GM13977 (cell line): Measurements from ENCODE around the gene LRRC25.

Source experiments
- DNase-seq: peaks from one replicate; pipeline ENCODE4 v3.0.0; 2012; ENCODE audit warnings: low spot score
- CTCF ChIP-seq: IDR thresholded peaks from 2 replicates; pipeline ENCODE4 v1.5.1; 2012; ENCODE audit warnings: mild to moderate bottlenecking, control low read depth; ENCODE audit not compliant: insufficient read depth; ENCODE audit errors: extremely low read depth, missing control alignments
- in situ Hi-C: fragments of 300-500 bp; cut with MboI; formaldehyde crosslinking; loops from one replicate; pipeline ENCODE4 v1.12.0; 2022; ENCODE audit warnings: low sequenced_read_pairs, low pct_unique_long_range_greater_than_20kb, mixed read lengths, inconsistent platforms; ENCODE audit not compliant: unreplicated experiment

The LRRC25 gene

GRCh38 chr19:18418483-18419194 lies 21.2 kb upstream of the LRRC25 start:
- TF ChIP-seq CTCF, result no peak
- in situ Hi-C loops, result no loop called here
- no peak for DNase-seq

GRCh38 chr19:18418029-18418482 lies 20.6 kb upstream of the LRRC25 start:
- in situ Hi-C loops, result no loop called here
- TF ChIP-seq CTCF, result no peak
- DNase-seq, result no peak

DNA sequence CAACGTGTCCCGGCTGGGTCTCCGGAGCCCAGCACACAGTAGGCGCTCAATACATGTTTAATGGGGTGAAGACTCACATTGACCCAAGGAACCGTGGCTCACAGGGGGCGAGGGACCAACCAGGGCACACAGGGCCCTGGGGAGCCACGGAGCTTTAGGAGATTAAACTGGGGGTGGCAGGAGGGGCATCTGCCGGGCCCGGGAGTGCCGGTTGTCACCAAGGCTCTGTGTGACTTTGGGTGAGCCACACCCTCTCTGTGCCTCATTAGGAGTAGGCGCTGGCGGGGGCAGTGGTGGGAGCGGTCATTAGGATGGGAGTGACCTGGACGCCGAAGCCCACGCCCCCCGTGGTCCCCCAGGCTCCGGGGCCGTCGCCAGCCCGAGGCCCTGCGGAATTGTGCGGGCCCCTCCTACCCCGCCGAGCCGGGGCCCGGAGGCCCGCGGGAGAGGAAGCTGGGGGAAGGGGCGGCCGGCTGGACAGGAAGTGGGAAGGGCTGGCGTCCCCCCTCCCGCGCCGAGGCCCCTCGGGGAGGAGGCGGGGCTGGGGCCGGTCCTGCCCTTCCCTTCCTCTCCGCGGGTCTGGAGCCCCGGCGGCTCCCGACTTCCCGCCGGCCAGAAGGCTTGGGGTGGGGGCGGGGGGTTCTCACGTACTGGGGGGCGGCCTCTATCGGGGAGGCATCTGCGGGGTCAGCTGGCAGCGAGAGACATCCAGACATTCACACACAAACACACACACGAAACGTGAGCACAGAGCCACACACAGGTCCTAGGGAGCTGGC lies 20.0 kb upstream of the LRRC25 start:
- TF ChIP-seq CTCF, result no peak
- DNase-seq, result peak; percentile 84
- in situ Hi-C loops, result no loop called here

- in situ Hi-C loops, result no loop called here
- no peak for TF ChIP-seq CTCF
- DNase-seq, result peak; percentile 85
These were observed 19.4 kb upstream of the LRRC25 start for GRCh38 chr19:18416778-18417249.

DNA sequence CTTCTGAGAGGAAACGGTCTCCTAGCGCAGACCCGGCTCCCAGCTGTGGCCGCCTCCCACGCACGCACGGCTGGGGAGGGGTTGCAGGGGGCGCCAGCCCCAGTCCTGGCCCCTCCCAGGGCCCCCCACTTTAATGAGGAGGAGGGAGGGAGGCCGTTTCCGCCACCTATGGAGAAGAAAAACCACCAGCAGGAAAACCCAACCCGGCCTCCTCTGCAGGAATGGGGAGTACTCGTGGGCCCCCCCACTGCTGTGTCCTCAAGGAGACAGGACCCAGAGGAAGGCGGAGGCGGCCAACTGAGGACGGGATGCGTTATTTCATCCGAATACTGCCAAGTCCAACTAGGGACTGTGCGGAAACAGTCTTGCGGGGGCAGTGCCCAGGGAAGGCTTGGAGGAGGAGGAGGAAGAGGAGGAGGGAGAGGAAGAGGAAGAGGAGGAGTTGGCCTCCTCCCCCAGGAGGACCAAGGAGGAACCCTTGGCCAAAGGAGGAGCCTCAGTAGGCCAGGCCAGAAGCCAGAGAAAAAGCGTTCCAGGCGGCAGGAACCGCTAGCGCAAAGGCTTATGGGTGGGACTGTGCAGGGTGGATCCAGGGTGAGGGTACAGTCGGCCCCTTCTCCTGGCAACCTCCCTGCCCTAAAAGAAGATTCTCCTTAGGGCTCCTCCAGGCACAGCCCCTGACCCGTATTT lies 17.9 kb upstream of the LRRC25 start:
- in situ Hi-C loops, result no loop called here
- DNase-seq, result no peak
- TF ChIP-seq CTCF, result no peak

GRCh38 chr19:18414504-18415177 lies 17.2 kb upstream of the LRRC25 start:
- no peak for TF ChIP-seq CTCF
- no peak for DNase-seq
- in situ Hi-C loops, result no loop called here
